ENCODE results near the gene PRTN3.

Gene PRTN3

GRCh38 chr19:871446-872265, 30.9 kb downstream of the PRTN3 start:
- DNase-seq (ENCODE audit: low read depth), result no peak
- H3K4me3 ChIP-seq (ENCODE audit: low read length), result no peak overlapping the region
- no peak for TF ChIP-seq CTCF (conservative IDR thresholded peaks at IDR 0.05; ENCODE audit: low read depth, low read length)

- no peak for TF ChIP-seq CTCF (conservative IDR thresholded peaks at IDR 0.05; ENCODE audit: low read depth, low read length)
- DNase-seq (ENCODE audit: low read depth), result no peak
- no peak overlapping the region for H3K4me3 ChIP-seq (ENCODE audit: low read length)
These were observed 31.6 kb downstream of the PRTN3 start for GRCh38 chr19:872266-872951.

- TF ChIP-seq CTCF (conservative IDR thresholded peaks at IDR 0.05; ENCODE audit: low read depth, low read length), result no peak
- DNase-seq (ENCODE audit: low read depth), result no peak
- H3K4me3 ChIP-seq (ENCODE audit: low read length), result no peak overlapping the region
These were observed 32.3 kb downstream of the PRTN3 start for GRCh38 chr19:873084-873483.

- no peak overlapping the region for H3K4me3 ChIP-seq (ENCODE audit: low read length)
- DNase-seq (ENCODE audit: low read depth), result no peak
- TF ChIP-seq CTCF (conservative IDR thresholded peaks at IDR 0.05; ENCODE audit: low read depth, low read length), result no peak
These were observed 32.8 kb downstream of the PRTN3 start for GRCh38 chr19:873561-874041.

GRCh38 chr19:875265-875879, 34.6 kb downstream of the PRTN3 start:
- DNase-seq (ENCODE audit: low read depth), result no peak
- no peak for TF ChIP-seq CTCF (conservative IDR thresholded peaks at IDR 0.05; ENCODE audit: low read depth, low read length)
- no peak overlapping the region for H3K4me3 ChIP-seq (ENCODE audit: low read length)

GRCh38 chr19:876089-876488, 35.3 kb downstream of the PRTN3 start:
- DNase-seq (ENCODE audit: low read depth), result no peak
- TF ChIP-seq CTCF (conservative IDR thresholded peaks at IDR 0.05; ENCODE audit: low read depth, low read length), result no peak
- no peak overlapping the region for H3K4me3 ChIP-seq (ENCODE audit: low read length)
